H1 (cell line): Measurements from ENCODE around the gene WDR76. TPM values are rescaled to one million over a fixed set of nuclear protein-coding genes. Genes with fewer than 3 reads are reported as not detected.
A peak's percentile ranks its signal among the peaks of the same experiment; 100 is the strongest.

Experiments used
- CTCF ChIA-PET: fragments of 300-600 bp; sonication (Branson Sonifier 250); formaldehyde crosslinking; loops from one replicate; lab custom pipeline; 2021; ENCODE audit not compliant: partially characterized antibody; lab: Charles Lee
- POLR2A ChIA-PET: fragments of 300-600 bp; sonication (Branson Sonifier 250); formaldehyde crosslinking; loops from one replicate; lab custom pipeline; 2021; ENCODE audit warnings: inconsistent platforms; ENCODE audit not compliant: partially characterized antibody; lab: Charles Lee
- DNase-seq, 2 experiments: peaks; one replicate each; pipeline versions ENCODE4 v3.0.0 to v3.0.0-alpha.2; 2010 to 2022; ENCODE audit warnings: low spot score in 2 of 2, low read depth in 1 of 2, mixed read lengths in 1 of 2
- FAIRE-seq: peaks from 2 replicates; lab custom pipeline; 2011; peaks lifted over from hg19 to GRCh38; lab: Jason Lieb, UNC
- H2AFZ ChIP-seq: 2 replicates; pipeline ENCODE4 v1.8.1; 2012; ENCODE audit warnings: low read length, inconsistent platforms
- H2AK5ac ChIP-seq: 2 replicates; pipeline ENCODE4 v1.6.1; 2013; ENCODE audit warnings: low read depth, low read length
- H2BK120ac ChIP-seq: replicated peaks from 2 replicates; pipeline ENCODE3; 2013; ENCODE audit warnings: low read depth, low read length, inconsistent platforms
- H2BK12ac ChIP-seq: 2 replicates; pipeline ENCODE4 v1.6.1; 2013; ENCODE audit warnings: low read depth, low read length
- H2BK15ac ChIP-seq: 2 replicates; pipeline ENCODE4 v1.6.1; 2013; ENCODE audit warnings: low read length
- H2BK20ac ChIP-seq: 2 replicates; pipeline ENCODE4 v1.6.1; 2013; ENCODE audit warnings: low read length
- H2BK5ac ChIP-seq: 2 replicates; pipeline ENCODE4 v1.6.1; 2013; ENCODE audit warnings: low read depth, low read length
- H3K14ac ChIP-seq: 2 replicates; pipeline ENCODE4 v1.6.1; 2013; ENCODE audit warnings: inconsistent platforms; ENCODE audit not compliant: insufficient read length
- H3K18ac ChIP-seq: 2 replicates; pipeline ENCODE4 v1.6.1; 2013; ENCODE audit warnings: low read length; ENCODE audit errors: extremely low read depth
- H3K23ac ChIP-seq: 2 replicates; pipeline ENCODE4 v1.6.1; 2013; ENCODE audit warnings: inconsistent platforms; ENCODE audit not compliant: insufficient read length
- H3K23me2 ChIP-seq: 2 replicates; pipeline ENCODE4 v1.6.1; 2013; ENCODE audit warnings: low read depth, low read length
- H3K27ac ChIP-seq: 2 replicates; pipeline ENCODE4 v1.6.1; 2011; ENCODE audit warnings: low read depth, low read length, inconsistent platforms
- H3K27me3 ChIP-seq, 4 experiments: replicated peaks in 1 of 4; 1 replicate in 1 of 4; 2 replicates in 3 of 4; pipeline versions ENCODE4 v1.6.1 to v1.8.1; 2011 to 2013; ENCODE audit warnings: low read length in 3 of 4, mild to moderate bottlenecking in 3 of 4, inconsistent platforms in 2 of 4, mixed read lengths in 2 of 4, moderate library complexity in 1 of 4; ENCODE audit not compliant: control insufficient read depth in 3 of 4, insufficient read depth in 3 of 4; ENCODE audit errors: extremely low read depth in 1 of 4
- H3K36me3 ChIP-seq, 4 experiments: 2 replicates each; pipeline versions ENCODE4 v1.6.1 to v1.8.1; 2011 to 2013; ENCODE audit warnings: mild to moderate bottlenecking in 4 of 4, low read length in 3 of 4, moderate library complexity in 2 of 4, control low read depth in 1 of 4, inconsistent platforms in 1 of 4; ENCODE audit not compliant: insufficient read depth in 4 of 4, control insufficient read depth in 2 of 4
- H3K4ac ChIP-seq: replicated peaks from 2 replicates; pipeline ENCODE3; 2013; ENCODE audit warnings: low read length, low read depth, mixed read lengths, inconsistent platforms; ENCODE audit not compliant: insufficient read length
- H3K4me1 ChIP-seq, 4 experiments: replicated peaks in 1 of 4; 1 replicate in 1 of 4; 2 replicates in 3 of 4; pipeline versions ENCODE4 v1.6.1 to v1.8.1; 2011 to 2013; ENCODE audit warnings: low read length in 3 of 4, inconsistent platforms in 2 of 4, mixed read lengths in 1 of 4; ENCODE audit not compliant: insufficient read depth in 4 of 4, control insufficient read depth in 3 of 4
- H3K4me2 ChIP-seq, 2 experiments: 2 replicates each; pipeline versions ENCODE4 v1.6.1 to v1.8.1; 2011 to 2013; ENCODE audit warnings: low read depth in 2 of 2, low read length in 2 of 2, control low read depth in 1 of 2, inconsistent platforms in 1 of 2, mild to moderate bottlenecking in 1 of 2; ENCODE audit not compliant: insufficient read depth in 1 of 2
- H3K4me3 ChIP-seq, 4 experiments: fragments of 200-600, 300-600 bp in 1 of 4; sonication (generic), shearing (Covaris generic), sonication (Bioruptor Twin) in 1 of 4; 2 replicates each; pipeline versions ENCODE4 v1.5.1 to v1.8.1; 2011 to 2016; ENCODE audit warnings: low read length in 4 of 4, low read depth in 3 of 4, control low read depth in 2 of 4, inconsistent platforms in 2 of 4, mild to moderate bottlenecking in 2 of 4, mixed read lengths in 1 of 4, moderate library complexity in 1 of 4; ENCODE audit not compliant: insufficient read depth in 2 of 4; ENCODE audit errors: extremely low read depth in 1 of 4
- H3K56ac ChIP-seq: replicated peaks from 2 replicates; pipeline ENCODE3; 2013; ENCODE audit warnings: low read depth, mild to moderate bottlenecking, mixed read lengths, low read length, inconsistent platforms; ENCODE audit not compliant: insufficient read length
- H3K79me1 ChIP-seq: 2 replicates; pipeline ENCODE4 v1.6.1; 2013; ENCODE audit warnings: low read depth, low read length, control low read depth
- H3K79me2 ChIP-seq, 2 experiments: 2 replicates each; pipeline versions ENCODE4 v1.6.1 to v1.8.1; 2012 to 2013; ENCODE audit warnings: low read length in 2 of 2, mild to moderate bottlenecking in 2 of 2, inconsistent platforms in 1 of 2; ENCODE audit not compliant: insufficient read depth in 2 of 2, control insufficient read depth in 1 of 2
- H3K9ac ChIP-seq, 4 experiments: replicated peaks in 1 of 4; 1 replicate in 1 of 4; 2 replicates in 3 of 4; pipeline versions ENCODE4 v1.6.1 to v1.8.1; 2011 to 2013; ENCODE audit warnings: low read depth in 3 of 4, low read length in 3 of 4, control low read depth in 2 of 4, mild to moderate bottlenecking in 2 of 4, moderate library complexity in 2 of 4, inconsistent platforms in 1 of 4; ENCODE audit errors: extremely low read depth in 1 of 4
- H3K9me3 ChIP-seq, 2 experiments: 2 replicates each; pipeline versions ENCODE4 v1.6.1 to v1.8.1; 2012 to 2013; ENCODE audit warnings: mild to moderate bottlenecking in 2 of 2, moderate library complexity in 2 of 2, control low read depth in 1 of 2, inconsistent platforms in 1 of 2, low read depth in 1 of 2, low read length in 1 of 2, mixed read lengths in 1 of 2; ENCODE audit not compliant: insufficient read depth in 2 of 2
- H4K20me1 ChIP-seq, 2 experiments: replicated peaks in 1 of 2; 2 replicates each; pipeline versions ENCODE3 to v1.8.1; 2011 to 2013; ENCODE audit warnings: inconsistent platforms in 2 of 2, low read length in 2 of 2, mild to moderate bottlenecking in 1 of 2; ENCODE audit not compliant: insufficient read depth in 2 of 2, control insufficient read depth in 1 of 2
- H4K5ac ChIP-seq: 2 replicates; pipeline ENCODE4 v1.6.1; 2013; ENCODE audit warnings: low read length, low read depth, mixed read lengths, inconsistent platforms; ENCODE audit not compliant: insufficient read length
- H4K8ac ChIP-seq: 2 replicates; pipeline ENCODE4 v1.8.0; 2013; ENCODE audit warnings: mild to moderate bottlenecking, moderate library complexity, low read length, inconsistent platforms; ENCODE audit not compliant: insufficient read depth; ENCODE audit errors: extremely low read depth
- H4K91ac ChIP-seq: replicated peaks from 2 replicates; pipeline ENCODE3; 2013; ENCODE audit warnings: low read length, mixed read lengths, inconsistent platforms; ENCODE audit not compliant: insufficient read length
- CTCF ChIP-seq, 3 experiments: IDR thresholded peaks; 1 replicate in 2 of 3; 2 replicates in 1 of 3; pipeline versions ENCODE4 v1.5.1 to v1.6.1; 2011; ENCODE audit warnings: low read length in 3 of 3, mild to moderate bottlenecking in 3 of 3, inconsistent platforms in 2 of 3, low read depth in 1 of 3, moderate library complexity in 1 of 3; ENCODE audit not compliant: insufficient read depth in 1 of 3; ENCODE audit errors: control extremely low read depth in 1 of 3
- NRF1 ChIP-seq: IDR thresholded peaks from 2 replicates; pipeline ENCODE4 v1.6.1; 2011; ENCODE audit warnings: mild to moderate bottlenecking, low read depth, low read length, improper control_type of control experiment
- RAD21 ChIP-seq, 2 experiments: IDR thresholded peaks in 1 of 2; conservative IDR thresholded peaks in 1 of 2; 2 replicates each; pipeline ENCODE4 v1.6.1; 2011; ENCODE audit warnings: low read depth in 2 of 2, low read length in 2 of 2, improper control_type of control experiment in 1 of 2, inconsistent platforms in 1 of 2, mild to moderate bottlenecking in 1 of 2, moderate library complexity in 1 of 2
- SUZ12 ChIP-seq: fragments of 200-600 bp; sonication (generic); IDR thresholded peaks from 2 replicates; pipeline ENCODE4 v1.6.1; 2012; ENCODE audit warnings: mild to moderate bottlenecking, inconsistent platforms, low read length, moderate library complexity, mixed read lengths
- TCF12 ChIP-seq: IDR thresholded peaks from 2 replicates; pipeline ENCODE4 v1.6.1; 2011; ENCODE audit warnings: low read depth, mild to moderate bottlenecking, low read length
- WGBS, 2 experiments: shearing (Covaris generic) in 1 of 2; methylation state at CpG; one replicate each; pipeline versions ENCODE4 v1.1.6 to v1.1.7; 2013 to 2015; ENCODE audit warnings: low lambda C conversion rate in 2 of 2, mixed read lengths in 2 of 2, inconsistent platforms in 1 of 2, low coverage in 1 of 2, missing lambda C conversion rate in 1 of 2; ENCODE audit not compliant: insufficient replicate concordance in 2 of 2, insufficient coverage in 1 of 2, insufficient read length in 1 of 2; ENCODE audit errors: extremely low coverage in 1 of 2, missing lambda C conversion rate in 1 of 2; 5-methylcytosine and 5-hydroxymethylcytosine counted together
- polyA plus RNA-seq, 7 experiments: library from polyadenylated mRNA; depleted of rRNA in 3 of 7; stranded (reverse) in 5 of 7; unstranded in 2 of 7; fragments of >200 nt in 5 of 7; fragments of 200-250 nt in 2 of 7; gene quantifications; 1 replicate in 5 of 7; 2 replicates in 1 of 7; 4 replicates in 1 of 7; pipeline versions ENCODE4 v1.2.1 to v1.2.3, GENCODE V29; 2011 to 2013; ENCODE audit warnings: missing spikeins in 2 of 7, mixed read lengths in 2 of 7
- total RNA-seq: library from RNA; stranded (reverse); fragmentation: NEBNext Ultra II Directional; extraction: Animal tissue kit (Norgen Biotek cat#: 25700); gene quantifications from 2 replicates; pipeline ENCODE4 v1.2.1, GENCODE V29; 2021

The WDR76 gene
- total and polyA plus RNA-seq, 2 of the 8 experiments (the other 6 are each of a cell fraction or from before 2014, with no cell fraction given): 4.1 to 18.9 TPM

GRCh38 chr15:43872416-43873020 is 45.7 kb downstream of the WDR76 start:
- peak; percentile 81 for FAIRE-seq
- no peaks in the 10 kb centered on the region for H3K79me2 ChIP-seq
- H3K27me3 ChIP-seq: no peaks in the 10 kb centered on the region
- H2BK12ac ChIP-seq: no peak overlapping the region
- no peak overlapping the region for H3K56ac ChIP-seq
- H3K23ac ChIP-seq: no peak overlapping the region
- no peaks in the 10 kb centered on the region for H3K9me3 ChIP-seq
- H2AK5ac ChIP-seq: no peak overlapping the region
- no peak overlapping the region for H3K14ac ChIP-seq
- no peak overlapping the region for H4K8ac ChIP-seq
- ChIA-PET POLR2A (no interaction called here), CTCF (interaction anchor here (0.6 to 4.4 kb wide), 17 partner anchors 9 to 257 kb away, joined by 3 to 30 read pairs (median 4); no protein-coding TSS in a partner anchor)
- H3K18ac ChIP-seq: no peak overlapping the region
- peak; percentile 27 to 60 for DNase-seq
- H4K91ac ChIP-seq: no peak overlapping the region
- no peak overlapping the region for H3K27ac ChIP-seq
- no peak overlapping the region for H4K5ac ChIP-seq
- H2BK15ac ChIP-seq: no peak overlapping the region
- H3K23me2 ChIP-seq: no peaks in the 10 kb centered on the region
- H3K9ac ChIP-seq: no peak overlapping the region
- H2BK5ac ChIP-seq: no peak overlapping the region
- 77% methylated on average over 6 of the region's 6 CpGs; no CpG with 5 or more reads in 1 of the 2 experiments for WGBS, 2 experiments
- no peak overlapping the region for H2AFZ ChIP-seq
- H3K4me2 ChIP-seq: no peak overlapping the region
- H3K79me1 ChIP-seq: no peaks in the 10 kb centered on the region
- peaks cover 0 to 3% of the 10 kb centered on the region in 2 experiments for H4K20me1 ChIP-seq
- no peaks in the 10 kb centered on the region for H3K4me1 ChIP-seq
- TF ChIP-seq SUZ12 (no peak), NRF1 (no peak), TCF12 (no peak), RAD21 (IDR thresholded peaks at IDR 0.05 in 1 of 2, conservative IDR thresholded peaks at IDR 0.05 in 1 of 2; ENCODE audit: low read depth in 2 of 2, low read length in 2 of 2) (peak; percentile 80 to 86), CTCF (IDR thresholded peaks at IDR 0.05; ENCODE audit: control extremely low read depth in 1 of 3, insufficient read depth in 1 of 3, low read depth in 1 of 3, low read length in 3 of 3) (peak; percentile 44 to 81 (median 66))
- TF ChIP-seq, all 59 proteins: peak for 2
- H2BK120ac ChIP-seq: no peak overlapping the region
- no peak overlapping the region for H2BK20ac ChIP-seq
- H3K4me3 ChIP-seq: no peak overlapping the region
- no peak overlapping the region for H3K4ac ChIP-seq
- peaks cover 0 to 7% (median 0%) of the 10 kb centered on the region in 4 experiments; a peak in 5 of 8 replicates for H3K36me3 ChIP-seq
